Stimulated activated CD4-positive, alpha-beta T cell treated with anti-CD3 and anti-CD28 coated beads, Interleukin-1b, Interleukin-23, amount 100 ng/mL, for 24 hours (primary cell): ENCODE data around the gene CEP126.

Experiments used
- DNase-seq, 4 experiments: peaks; one replicate each; pipeline ENCODE4 v3.0.0-alpha.2; 2020; ENCODE audit warnings: low read depth in 4 of 4, low spot score in 1 of 4

The CEP126 gene, protein sequence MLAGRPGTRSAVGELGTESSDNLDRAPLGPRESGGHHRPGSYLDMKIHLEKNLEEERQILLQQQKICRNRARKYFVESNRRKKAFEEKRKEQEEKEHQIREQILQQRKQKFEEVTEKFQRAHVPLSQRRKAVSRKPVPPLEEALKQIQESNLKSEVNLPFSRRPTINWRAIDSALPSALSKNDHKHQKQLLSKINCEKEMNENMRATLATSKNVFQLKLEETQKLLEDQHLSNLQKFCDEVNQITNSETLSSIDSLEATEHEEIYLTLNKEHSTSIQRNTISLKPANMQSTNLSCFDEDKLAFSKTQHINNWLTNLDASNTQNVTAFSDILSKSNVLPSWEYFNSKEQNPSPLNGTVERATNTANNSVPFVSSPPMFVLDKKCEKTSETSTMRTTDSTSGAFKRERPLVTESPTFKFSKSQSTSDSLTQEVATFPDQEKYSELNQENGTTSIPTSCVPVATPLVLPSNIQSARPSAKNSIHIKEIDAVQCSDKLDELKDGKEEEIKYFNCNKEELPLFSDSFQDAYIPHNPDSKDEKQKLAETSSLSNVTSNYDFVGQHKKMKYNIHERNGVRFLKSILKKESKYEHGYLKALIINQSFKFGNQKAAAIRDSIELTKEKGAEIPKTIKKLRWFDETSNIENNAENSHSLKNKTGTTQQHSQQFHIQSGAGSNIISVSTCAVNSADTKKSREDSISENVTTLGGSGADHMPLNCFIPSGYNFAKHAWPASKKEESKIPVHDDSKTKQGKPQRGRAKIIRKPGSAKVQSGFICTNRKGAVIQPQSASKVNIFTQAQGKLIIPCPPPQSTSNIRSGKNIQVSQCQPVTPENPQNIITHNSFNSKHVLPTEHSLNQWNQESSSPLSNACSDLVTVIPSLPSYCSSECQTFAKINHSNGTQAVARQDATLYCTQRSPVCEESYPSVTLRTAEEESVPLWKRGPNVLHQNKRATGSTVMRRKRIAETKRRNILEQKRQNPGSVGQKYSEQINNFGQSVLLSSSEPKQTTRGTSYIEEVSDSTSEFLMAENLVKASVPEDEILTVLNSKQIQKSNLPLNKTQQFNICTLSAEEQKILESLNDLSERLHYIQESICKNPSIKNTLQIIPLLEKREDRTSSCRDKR

DNA sequence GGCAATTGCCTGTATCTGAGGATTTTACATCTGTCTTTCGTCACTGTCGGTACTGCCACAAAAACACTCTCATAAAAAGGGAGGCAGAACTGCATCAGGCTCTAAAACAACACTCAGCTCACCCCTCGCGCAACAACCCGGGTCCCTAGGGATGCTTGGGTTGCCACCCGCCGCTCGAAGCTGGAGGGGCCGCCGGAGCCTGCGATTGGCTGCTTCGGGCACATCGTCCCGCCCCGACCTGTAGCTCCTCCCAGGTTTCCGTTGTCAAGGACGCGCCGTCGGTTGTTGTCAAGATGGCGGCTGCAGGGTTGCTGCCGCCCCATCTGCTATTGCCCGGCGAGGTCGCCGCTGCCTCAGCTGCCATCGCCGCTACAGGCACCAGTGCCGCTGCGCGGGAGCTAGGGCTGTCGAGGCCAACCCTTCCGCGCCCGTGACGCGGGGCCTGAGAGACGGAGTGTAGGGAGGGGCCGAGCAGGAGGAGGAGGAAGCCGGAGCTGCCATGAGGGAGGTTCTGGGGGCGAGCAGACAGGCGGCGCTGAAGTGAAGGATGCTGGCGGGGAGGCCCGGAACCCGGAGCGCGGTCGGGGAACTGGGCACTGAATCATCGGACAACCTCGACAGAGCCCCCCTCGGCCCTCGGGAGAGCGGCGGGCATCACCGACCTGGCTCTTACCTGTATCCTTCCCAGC, at the start of gene CEP126:
Gene CEP126, plus strand, starts transcription at position 273 of the 689 bp plus-strand sequence. Its CDS starts 275 bp downstream, at position 548.
- DNase-seq, result peak; percentile 82 to 91 (median 86)

DNA sequence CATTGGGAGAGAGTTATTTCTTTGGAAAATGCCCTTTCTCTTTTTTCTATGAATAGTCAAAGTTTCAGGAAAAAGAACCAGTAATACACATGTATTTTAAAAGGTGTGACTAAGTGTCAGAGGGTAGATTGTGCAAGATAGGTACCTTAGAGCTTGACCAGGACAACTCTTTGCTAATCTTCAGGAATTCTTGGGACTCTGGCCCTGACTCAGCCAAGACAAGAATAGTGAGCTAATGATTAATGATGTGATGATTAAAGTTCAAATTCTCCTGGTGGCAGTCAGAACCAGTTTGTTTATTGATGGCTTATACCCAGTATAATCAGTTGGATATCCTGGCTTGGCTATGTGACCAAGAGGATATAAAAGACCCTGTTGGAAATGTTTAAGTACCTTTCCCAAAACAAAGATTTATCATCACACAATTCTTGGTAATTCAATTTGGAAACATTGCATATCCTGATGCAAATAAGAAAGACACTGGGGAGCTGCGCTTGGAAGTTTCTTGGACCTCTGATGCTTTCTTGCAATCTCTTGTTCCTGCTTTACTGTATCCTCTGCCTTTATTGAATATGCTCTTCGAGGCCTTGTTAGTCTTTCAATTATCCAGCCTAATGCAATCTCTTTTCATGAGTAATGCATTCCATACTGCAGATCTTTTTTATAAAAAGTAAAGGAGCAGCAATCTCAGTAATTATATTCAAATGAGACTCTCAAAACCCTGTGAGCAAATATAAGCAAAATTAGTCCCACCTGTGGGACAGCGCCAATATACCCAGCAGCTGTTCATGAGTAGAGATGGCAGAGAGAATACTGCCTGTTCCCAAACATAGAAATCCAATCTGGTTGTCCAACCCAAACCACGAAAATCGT, 48.0 kb upstream of the CEP126 start:
- DNase-seq, result no peak

DNA sequence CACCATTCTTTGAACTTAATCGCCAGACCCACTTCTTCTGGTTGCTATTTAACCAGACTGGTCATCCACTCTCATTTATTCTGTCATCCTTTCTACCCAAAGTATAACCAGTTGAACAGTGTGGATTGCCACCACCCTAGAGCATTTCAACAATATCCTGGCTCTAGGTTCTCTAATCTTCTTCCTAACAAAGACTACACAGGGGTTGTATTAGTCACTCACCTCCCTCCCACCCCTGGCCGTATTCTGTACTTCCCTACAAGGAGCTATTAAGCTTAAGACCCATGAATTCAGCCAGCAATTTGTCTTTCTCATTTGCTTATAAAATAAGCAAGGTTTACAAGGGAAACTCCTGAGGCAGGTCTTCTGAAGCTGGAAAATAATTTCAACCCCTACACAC, 46.9 kb upstream of the CEP126 start:
- DNase-seq, result no peak

DNA sequence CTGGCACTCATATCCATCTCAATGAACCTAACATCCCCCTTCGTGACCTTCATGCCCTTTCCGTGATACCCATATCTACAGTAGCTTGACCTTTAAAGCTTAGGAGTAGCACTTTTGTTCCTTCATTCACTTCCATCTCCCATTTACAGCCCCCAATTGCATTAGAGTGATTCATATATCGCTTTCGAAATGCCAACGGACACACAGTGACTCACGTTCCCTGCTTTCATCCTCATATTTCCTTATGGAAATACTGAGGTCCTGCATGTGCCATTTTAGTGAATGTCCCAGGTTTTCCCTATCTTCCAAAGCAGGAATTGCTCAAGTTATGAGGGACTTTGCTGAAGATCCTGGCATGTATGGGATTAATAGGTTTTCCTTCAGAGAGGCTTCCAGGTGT, 44.3 kb upstream of the CEP126 start:
- DNase-seq, result no peak

DNA sequence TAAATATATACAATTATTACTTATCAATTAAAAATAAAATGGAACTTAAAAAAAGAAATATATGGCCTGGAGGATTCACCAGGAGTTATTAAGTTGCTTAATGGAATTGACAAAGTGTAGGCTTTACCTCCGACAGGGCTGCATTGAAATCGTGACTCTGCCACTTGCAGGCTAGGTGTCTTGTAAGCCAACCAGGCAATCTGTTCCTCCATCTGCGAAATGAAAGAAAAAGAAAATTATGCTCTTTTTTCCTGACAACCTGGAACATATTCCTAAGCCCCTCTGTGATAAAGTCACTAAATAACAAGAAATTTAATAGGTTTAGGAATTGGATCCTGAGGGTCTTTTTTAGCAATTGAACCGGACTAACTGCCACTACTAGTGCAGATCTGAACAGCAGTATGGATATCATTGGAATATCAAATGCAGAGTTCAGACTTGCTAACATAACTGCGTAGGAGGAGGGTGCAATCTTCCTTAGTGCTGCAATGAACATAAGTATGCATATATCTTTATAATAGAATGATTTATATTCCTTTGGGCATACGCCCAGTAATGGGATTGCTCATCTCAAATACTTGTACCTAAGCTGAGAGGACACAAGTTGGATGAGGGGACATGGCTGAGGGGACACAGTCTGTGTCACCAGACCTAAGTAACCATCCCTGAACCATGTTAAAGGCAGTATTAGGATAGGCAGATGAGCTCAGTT, 42.5 kb upstream of the CEP126 start:
- no peak for DNase-seq

DNA sequence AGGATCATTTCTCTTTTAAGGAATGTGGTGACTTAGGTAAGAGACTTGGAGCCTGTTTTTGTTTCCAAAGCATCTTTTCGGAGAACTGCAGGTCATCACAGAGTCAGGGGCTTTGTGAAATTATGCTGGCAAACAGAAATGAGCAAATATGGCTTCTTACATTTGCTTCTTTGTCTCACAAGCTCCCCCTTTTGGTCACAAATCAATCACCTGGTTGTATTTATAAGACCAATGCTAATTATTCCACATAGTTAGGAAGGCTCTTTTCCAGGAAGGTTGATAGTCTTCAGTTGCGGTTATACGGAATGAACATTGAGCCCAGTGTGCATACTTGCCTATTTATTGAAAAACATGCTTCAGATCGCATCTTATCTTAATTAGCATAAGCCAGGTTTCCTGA, 34.6 kb upstream of the CEP126 start:
- DNase-seq, result no peak

DNA sequence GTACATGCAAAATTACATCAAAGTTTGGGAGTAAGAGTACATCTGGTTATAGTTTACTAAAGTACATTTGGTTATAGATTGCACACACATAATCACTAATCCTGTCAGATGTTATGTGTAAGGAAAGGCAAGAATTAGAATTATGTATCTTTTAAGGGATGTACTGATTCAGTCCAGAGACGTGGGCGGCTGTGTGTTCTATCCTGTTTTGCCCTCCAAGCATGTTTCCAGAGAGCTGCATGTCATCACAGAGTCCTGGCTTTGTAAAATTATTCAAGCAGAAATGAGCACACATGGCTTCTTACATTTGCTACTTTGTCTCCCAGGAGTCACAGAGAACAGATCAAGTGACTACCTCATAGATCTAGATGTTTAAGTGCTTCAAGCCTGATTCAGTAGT, 33.2 kb upstream of the CEP126 start:
- DNase-seq, result no peak

DNA sequence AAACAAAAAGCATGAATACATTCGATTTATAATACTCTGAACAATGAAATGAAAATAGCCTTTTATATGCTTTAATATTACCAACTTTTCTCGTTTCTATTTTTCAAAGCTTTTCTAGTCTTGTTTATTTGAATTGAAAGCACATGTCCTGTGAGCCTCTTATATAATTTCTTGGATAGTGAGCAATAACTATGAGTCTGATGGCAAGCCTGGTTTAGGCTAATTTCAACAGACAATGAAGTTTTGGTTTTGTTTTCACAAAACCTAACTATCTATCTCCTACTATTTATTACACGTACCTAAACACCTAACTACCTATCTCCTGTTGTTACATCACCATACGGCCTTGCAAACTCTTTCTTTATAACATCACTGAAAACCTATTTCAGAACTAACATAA, 29.2 kb upstream of the CEP126 start:
- DNase-seq, result no peak

DNA sequence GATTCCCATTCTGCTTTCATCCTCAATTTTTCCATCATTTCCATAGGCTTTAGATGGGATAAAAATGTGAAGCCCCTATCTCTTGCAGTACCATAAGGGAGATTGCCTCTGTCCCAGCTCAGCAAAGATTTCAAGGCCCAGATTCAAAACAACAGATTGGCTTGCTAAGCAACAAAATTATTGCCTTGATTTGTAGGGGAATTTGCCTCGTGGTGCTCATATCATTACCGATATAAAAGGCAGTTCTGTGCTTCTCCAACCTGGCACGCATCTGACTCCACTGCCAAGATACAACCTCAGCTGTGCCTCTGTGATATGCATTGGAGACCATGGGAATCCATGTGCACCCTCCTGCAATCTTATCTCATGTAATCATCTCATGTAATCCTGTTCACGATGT, 25.0 kb upstream of the CEP126 start:
- no peak for DNase-seq

DNA sequence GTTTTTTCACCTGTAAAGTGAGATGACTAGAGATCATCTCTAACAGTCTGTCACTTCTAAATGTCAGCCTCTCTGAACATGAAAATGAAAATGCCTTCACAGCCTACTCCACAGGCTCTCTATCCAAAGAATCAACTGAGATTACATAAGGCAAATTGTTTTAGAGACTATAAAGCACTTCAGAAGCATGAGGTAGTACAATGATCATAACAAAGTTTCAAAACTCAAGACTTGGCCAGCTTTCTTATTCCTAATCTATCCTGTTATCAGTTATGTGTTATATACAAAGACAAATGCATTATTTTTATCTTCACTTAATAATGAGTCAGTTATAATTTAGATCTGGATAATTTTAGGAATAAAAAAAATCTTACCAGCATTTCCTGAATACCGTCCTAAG, 20.3 kb upstream of the CEP126 start:
- no peak for DNase-seq

DNA sequence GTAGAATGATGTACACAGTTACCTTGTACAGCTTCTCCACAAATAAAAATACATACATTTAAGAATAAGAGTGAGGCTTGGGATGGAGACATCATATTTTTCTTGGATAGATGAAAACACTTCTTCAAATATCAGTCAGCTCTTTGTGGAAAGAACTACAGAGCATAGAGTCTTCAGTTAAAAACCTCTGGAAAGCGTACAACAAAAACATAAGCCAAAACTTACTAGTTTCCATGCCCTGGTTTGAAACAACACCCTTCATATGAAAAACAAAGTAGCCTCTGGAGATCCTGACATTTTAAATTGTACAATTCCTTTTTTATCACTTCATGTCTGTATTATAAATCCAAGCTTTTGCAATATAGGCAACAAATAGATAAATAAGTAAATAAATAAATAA, 7.0 kb upstream of the CEP126 start:
- no peak for DNase-seq

DNA sequence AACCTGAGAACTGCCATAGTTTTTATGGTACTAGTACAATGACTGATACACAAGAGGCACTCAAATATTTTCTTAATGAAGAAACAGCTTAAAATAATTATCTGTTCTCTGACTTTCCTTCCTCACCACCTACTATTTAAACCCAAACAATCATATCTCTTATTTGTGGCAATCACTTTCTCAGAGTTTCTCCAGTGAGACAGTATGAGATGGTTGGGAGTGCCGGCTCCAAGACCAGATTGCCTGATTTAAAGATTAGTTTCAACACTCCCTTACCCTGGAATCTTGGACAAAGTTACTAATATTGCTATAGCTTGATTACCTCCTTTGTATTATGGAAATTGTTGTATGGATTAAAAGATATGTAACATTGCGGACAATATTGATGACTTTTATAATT, 5.7 kb upstream of the CEP126 start:
- DNase-seq, result no peak

DNA sequence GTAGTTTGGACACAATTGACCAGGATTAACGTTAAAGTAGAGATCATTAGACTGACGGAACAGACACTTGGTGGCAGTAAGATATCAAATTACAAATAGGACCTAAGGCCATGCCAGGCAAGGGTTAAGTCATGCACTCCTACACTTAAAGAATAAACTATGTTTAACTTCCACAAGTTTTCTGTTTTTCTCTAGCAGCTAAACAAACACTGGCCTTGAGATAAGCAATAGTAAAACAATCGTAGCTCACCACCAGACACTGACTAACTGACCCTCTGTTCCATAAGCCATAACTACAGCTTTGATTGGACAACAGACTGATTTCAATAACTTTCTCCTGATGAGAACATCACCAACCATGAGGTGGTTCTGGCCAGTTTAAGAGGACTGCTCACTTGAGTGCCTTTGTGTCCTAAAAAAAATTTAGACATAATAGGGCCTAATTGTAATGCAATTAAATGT, 2.0 kb upstream of the CEP126 start:
- no peak for DNase-seq

DNA sequence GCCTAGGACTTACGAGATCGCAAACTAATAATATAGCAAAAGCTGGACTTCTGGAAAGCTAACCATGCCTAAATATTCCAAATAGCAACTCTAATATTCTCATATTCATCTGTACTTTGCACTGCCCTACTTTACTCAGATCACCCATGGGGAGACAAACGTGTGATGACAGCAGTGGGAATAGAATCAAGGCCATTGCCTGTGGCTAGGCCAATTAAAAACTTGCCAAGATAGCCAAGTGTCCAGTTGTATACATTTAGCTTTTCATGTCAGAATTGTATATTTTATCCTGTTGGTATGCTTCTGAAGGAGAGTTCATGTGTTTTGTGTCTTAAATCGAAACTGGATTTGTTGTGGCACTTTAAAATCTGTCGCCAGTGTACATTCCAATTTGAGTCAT, 1.2 kb upstream of the CEP126 start:
- no peak for DNase-seq

DNA sequence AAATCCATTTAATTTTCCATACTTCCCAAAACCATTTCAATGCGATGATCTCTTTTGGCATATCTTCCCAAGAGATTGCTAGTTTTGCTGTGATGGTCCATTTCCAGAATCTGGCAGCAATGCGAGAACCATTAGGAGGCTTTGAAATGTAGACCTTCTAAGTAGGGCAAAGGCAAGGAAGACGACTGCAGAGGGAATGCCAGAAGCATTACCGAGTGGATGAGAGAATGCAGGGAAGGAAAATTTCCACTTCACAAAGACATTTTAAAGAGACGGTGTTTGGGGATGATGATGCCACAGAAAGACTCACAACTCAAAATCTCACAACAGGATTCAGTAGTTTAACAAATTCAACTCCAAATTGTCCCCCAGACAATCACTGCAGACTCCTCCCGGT, 471 bp upstream of the CEP126 start:
- DNase-seq, result no peak

DNA sequence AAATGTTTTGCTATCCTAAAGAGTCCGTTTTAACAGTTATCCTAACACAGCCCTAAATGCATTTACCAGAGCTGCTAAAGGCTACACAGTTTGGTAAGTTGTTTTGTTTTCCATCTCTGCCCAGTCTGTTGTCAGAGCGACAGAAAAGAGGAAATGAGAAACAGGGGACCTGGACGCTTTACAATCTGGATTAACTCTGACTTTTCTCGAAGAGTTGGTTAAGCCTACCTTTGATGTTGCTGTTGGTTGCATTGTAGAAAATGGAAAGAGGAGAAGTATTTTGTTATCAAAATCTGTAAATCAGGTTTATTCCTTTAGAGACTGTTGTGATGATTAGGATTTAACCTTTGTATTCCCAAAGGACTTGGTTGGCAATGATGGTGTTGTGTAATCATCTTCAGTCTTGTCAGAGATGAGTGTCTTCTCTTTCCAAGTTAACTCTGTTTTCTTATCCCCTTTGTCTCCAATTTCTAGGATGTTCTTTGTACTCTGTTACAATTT, 1.0 kb downstream of the CEP126 start:
- DNase-seq, result no peak

DNA sequence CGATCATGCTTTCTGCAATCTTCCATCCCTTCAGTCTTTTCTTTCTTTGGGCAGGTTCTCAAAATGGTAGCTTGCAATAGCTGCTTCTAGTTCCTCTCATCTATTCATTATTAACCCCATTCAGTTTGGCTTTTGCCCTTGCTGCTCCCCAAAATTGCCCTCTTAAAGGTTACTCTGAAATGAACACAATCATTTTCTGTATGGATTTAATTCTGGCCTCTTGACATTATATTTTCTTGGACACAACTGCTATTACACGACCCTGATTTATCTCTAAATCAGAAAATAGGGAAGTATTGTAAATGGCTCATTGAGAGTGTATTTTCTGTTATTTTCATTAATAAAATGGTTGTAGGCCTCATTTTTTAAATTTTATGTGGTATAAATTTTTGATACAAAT, 1.6 kb downstream of the CEP126 start, which contains the start of gene ANGPTL5:
Gene ANGPTL5, minus strand, starts transcription at position 101 of the 400 bp plus-strand sequence. CDS start 8,613 bp downstream, outside the sequence.
- no peak for DNase-seq

DNA sequence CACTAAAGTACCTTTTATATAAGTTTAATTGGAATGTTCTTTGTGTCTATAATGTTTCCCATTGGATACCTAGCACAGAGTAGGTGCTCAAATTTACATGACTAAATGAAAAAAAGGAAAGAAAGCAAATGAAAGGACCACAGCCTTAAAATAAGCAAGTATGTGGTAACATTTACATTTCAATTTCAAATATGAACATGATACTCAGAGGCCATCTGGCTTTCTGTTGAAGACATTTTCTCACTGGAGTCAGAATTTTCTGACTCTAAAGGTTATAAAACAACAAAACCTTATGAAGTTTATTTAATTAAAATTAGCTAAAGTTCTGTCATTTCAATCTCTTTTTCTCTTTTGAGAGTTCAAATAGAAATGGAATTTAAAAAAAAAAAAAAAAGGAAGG, 2.4 kb downstream of the CEP126 start:
- DNase-seq, result no peak

DNA sequence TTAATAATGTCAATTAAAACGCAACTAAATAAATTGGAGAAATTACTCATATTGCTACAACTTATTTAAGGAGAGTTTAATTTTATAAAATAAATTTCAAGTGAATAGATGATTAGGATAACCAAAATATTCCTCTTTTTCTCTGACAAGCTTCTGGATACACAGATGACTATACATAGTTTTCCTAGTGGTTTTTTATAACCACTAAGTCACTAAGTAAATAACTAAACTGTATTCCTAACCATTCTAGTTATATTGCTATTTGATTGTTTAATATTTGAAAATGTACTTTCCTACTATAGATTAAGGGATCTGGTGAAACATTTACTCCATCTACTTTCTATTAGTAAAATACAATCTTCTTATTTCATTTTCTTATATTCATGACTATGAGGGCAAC, 6.2 kb downstream of the CEP126 start:
- no peak for DNase-seq
